ENCODE measurements around the gene RAB37.

DNA sequence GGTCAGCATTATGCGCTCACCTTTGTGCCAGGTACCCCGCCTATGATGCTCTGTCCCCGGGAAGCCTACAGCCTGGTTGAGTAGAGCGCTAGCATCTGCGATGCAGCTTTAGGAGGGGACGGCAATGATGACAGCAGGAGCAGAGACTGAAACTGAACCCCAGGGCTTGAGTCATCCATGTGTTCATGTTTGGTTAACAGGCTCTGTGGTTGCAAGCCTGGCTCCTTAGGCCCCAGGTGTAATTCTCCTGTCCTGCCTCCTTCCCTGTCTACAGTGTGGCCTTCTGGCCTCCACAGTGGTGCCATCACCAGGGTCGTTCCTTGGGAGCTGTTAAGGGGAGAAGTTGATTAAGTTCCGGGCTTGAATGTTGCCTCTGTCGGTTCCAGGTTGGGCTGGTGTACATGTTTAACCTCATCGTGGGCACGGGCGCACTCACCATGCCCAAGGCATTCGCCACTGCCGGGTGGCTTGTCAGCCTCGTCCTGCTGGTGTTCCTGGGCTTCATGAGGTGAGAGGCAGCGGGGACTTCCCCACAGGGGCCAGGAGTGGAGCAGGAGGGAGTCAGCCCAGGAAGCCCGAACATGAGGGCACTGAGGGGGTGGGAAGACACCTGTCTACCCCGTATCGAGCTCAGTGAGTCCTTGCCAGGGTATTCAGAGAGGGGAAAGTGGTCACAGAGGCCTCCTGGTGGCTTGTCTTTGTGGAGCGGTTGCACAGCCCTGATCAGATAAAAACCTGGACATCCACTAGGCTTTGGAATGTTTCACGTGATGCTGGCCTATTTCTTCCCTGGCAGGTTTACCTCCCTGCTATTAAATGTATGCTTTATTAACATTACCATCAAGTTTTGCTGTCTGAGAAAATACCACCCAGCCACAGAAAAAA, 48.3 kb downstream of the RAB37 start:
- TF ChIP-seq, protein P1, sequence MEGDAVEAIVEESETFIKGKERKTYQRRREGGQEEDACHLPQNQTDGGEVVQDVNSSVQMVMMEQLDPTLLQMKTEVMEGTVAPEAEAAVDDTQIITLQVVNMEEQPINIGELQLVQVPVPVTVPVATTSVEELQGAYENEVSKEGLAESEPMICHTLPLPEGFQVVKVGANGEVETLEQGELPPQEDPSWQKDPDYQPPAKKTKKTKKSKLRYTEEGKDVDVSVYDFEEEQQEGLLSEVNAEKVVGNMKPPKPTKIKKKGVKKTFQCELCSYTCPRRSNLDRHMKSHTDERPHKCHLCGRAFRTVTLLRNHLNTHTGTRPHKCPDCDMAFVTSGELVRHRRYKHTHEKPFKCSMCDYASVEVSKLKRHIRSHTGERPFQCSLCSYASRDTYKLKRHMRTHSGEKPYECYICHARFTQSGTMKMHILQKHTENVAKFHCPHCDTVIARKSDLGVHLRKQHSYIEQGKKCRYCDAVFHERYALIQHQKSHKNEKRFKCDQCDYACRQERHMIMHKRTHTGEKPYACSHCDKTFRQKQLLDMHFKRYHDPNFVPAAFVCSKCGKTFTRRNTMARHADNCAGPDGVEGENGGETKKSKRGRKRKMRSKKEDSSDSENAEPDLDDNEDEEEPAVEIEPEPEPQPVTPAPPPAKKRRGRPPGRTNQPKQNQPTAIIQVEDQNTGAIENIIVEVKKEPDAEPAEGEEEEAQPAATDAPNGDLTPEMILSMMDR (IDR thresholded peaks at IDR 0.05), result no peak
- TF ChIP-seq POLR2A (IDR thresholded peaks at IDR 0.05) (no peak), POLR2AphosphoS5 (IDR thresholded peaks at IDR 0.05) (no peak)
